HepG2 (cell line): Measurements from ENCODE around the gene ABHD15. TPM values are rescaled to one million over a fixed set of nuclear protein-coding genes. Genes with fewer than 3 reads are reported as not detected.

Experiments
- ATAC-seq: fragments of 200-7000 bp; cut with Tn5 transposase; 3 replicates; pipeline ENCODE4 v1.9.1; 2020; ENCODE audit warnings: mild to moderate bottlenecking, moderate library complexity
- BruUV-seq: library from RNA; stranded (reverse); fragments of 400-500 nt; replicated peaks from 2 replicates; lab custom pipeline; 2021; lab: Mats Ljungman, UMichigan
- CTCF ChIA-PET: fragments of 300-600 bp; formaldehyde crosslinking; extraction: SDS; loops from one replicate; lab custom pipeline; 2021; ENCODE audit warnings: low total read pairs, inconsistent platforms, low intra/inter-chr PET ratio; lab: Yijun Ruan, JAX
- POLR2A ChIA-PET: fragments of 350-600 bp; sonication (Branson Sonifier 250); formaldehyde crosslinking; loops from one replicate; lab custom pipeline; 2020; ENCODE audit warnings: antibody characterized with exemption, inconsistent platforms; lab: Yijun Ruan, JAX
- DNase-seq: peaks from one replicate; pipeline ENCODE4 v3.0.0-alpha.2; 2015; ENCODE audit warnings: low spot score
- FAIRE-seq: peaks from 3 replicates; lab custom pipeline; 2011; peaks lifted over from hg19 to GRCh38; lab: Jason Lieb, UNC
- H2AFZ ChIP-seq: one replicate; pipeline ENCODE4 v1.6.1; 2011; ENCODE audit warnings: low read length, inconsistent platforms
- H3K27ac ChIP-seq: fragments of 300-600 bp; 3 replicates; pipeline ENCODE4 v1.8.0; 2011; ENCODE audit warnings: mixed run types, mild to moderate bottlenecking, mixed read lengths, low read length, inconsistent platforms; ENCODE audit not compliant: insufficient read depth; ENCODE audit errors: extremely low read length
- H3K27me3 ChIP-seq, 2 experiments: fragments of 200-600 bp in 1 of 2; 2 replicates in 1 of 2; 3 replicates in 1 of 2; pipeline versions ENCODE4 v1.6.0 to v1.8.0; 2011; ENCODE audit warnings: low read length in 2 of 2, mild to moderate bottlenecking in 2 of 2, moderate library complexity in 2 of 2, inconsistent platforms in 1 of 2; ENCODE audit not compliant: insufficient read depth in 2 of 2, control insufficient read depth in 1 of 2
- H3K36me3 ChIP-seq, 2 experiments: fragments of 200-600 bp in 1 of 2; replicated peaks in 1 of 2; 2 replicates in 1 of 2; 3 replicates in 1 of 2; pipeline versions ENCODE4 v1.5.1 to v1.8.0; 2011; ENCODE audit warnings: low read length in 2 of 2, inconsistent platforms in 1 of 2; ENCODE audit not compliant: insufficient read depth in 2 of 2, control insufficient read depth in 1 of 2
- H3K4me1 ChIP-seq: 2 replicates; pipeline ENCODE4 v1.5.1; 2012; ENCODE audit warnings: low read length, inconsistent platforms; ENCODE audit not compliant: insufficient read depth
- H3K4me2 ChIP-seq: 2 replicates; pipeline ENCODE4 v1.6.0; 2011; ENCODE audit warnings: low read depth, low read length, inconsistent platforms
- H3K4me3 ChIP-seq, 3 experiments: fragments of 200-600 bp in 1 of 3; sonication (generic), shearing (Covaris generic) in 1 of 3; replicated peaks in 1 of 3; 2 replicates each; pipeline ENCODE4 v1.5.1; 2011 to 2016; ENCODE audit warnings: low read length in 3 of 3, inconsistent platforms in 2 of 3, low read depth in 2 of 3, mild to moderate bottlenecking in 2 of 3, control low read depth in 1 of 3, mixed read lengths in 1 of 3; ENCODE audit not compliant: insufficient read depth in 1 of 3
- H3K79me2 ChIP-seq: one replicate; pipeline ENCODE4 v1.6.1; 2011; ENCODE audit warnings: low read length, inconsistent platforms; ENCODE audit not compliant: insufficient read depth
- H3K9ac ChIP-seq: 2 replicates; pipeline ENCODE4 v1.6.0; 2011; ENCODE audit warnings: mild to moderate bottlenecking, low read depth, low read length, inconsistent platforms; ENCODE audit not compliant: insufficient read depth
- H3K9me3 ChIP-seq: 2 replicates; pipeline ENCODE4 v1.5.1; 2012; ENCODE audit warnings: mild to moderate bottlenecking, low read length
- H4K20me1 ChIP-seq: 2 replicates; pipeline ENCODE4 v1.6.0; 2011; ENCODE audit warnings: inconsistent platforms, mild to moderate bottlenecking, low read length, moderate library complexity; ENCODE audit not compliant: insufficient read depth
- TGIF2 ChIP-seq: IDR thresholded peaks from 2 replicates; pipeline ENCODE4 v1.6.1; 2016; ENCODE audit warnings: control low read depth, missing compliant biosample characterization
- ZMAT3 ChIP-seq: sonication (generic); formaldehyde crosslinking; conservative IDR thresholded peaks from 2 replicates; pipeline ENCODE4 v1.7.0; 2021; ENCODE audit warnings: missing genetic modification reagents
- WGBS: methylation state at CpG from one replicate; pipeline ENCODE4 v1.1.6; 2017; ENCODE audit warnings: low lambda C conversion rate; 5-methylcytosine and 5-hydroxymethylcytosine counted together
- in situ Hi-C: cut with HindIII; loops from 2 replicates; pipeline ENCODE4 v1.10.0; 2017; ENCODE audit warnings: low pct_unique_long_range_greater_than_20kb; ENCODE audit not compliant: extremely low pct_ligation_motif_present
- intact Hi-C: fragments of 100-400 bp; cut with micrococcal nuclease; formaldehyde crosslinking; loops from one replicate; pipeline ENCODE4 v1.10.0; 2022; ENCODE audit not compliant: unreplicated experiment
- polyA plus RNA-seq, 8 experiments: library from polyadenylated mRNA; depleted of rRNA in 3 of 8; stranded (reverse) in 7 of 8; unstranded in 1 of 8; fragments of >200 nt; fragmentation: Illumina TruSeq in 4 of 8; extraction: Trizol in 4 of 8; gene quantifications; 2 replicates each; pipeline versions ENCODE4 v1.2.1 to v1.2.3, GENCODE V29; 2011 to 2016; ENCODE audit warnings: low read depth in 4 of 8, missing spikeins in 1 of 8, mixed read lengths in 1 of 8; ENCODE audit not compliant: insufficient read depth in 1 of 8
- total RNA-seq, 5 experiments: library from RNA; depleted of rRNA; stranded (reverse); fragments of >200 nt; fragmentation: Illumina TruSeq; extraction: Trizol; gene quantifications; 2 replicates each; pipeline ENCODE4 v1.2.3, GENCODE V29; 2016; ENCODE audit warnings: low read depth in 1 of 5
- TF ChIP-seq, protein P1 (sequence below): IDR thresholded peaks from 2 replicates; pipeline ENCODE4 v1.6.1; 2012; ENCODE audit warnings: low read length, improper control_type of control experiment
- TF ChIP-seq, protein P2 (sequence below): sonication (generic); formaldehyde crosslinking; IDR thresholded peaks from 2 replicates; pipeline ENCODE4 v1.4.0; 2020; ENCODE audit warnings: missing genetic modification reagents
- TF ChIP-seq, protein P3 (sequence below): sonication (generic); formaldehyde crosslinking; IDR thresholded peaks from 2 replicates; pipeline ENCODE4 v1.4.0; 2020; ENCODE audit warnings: missing genetic modification reagents, borderline replicate concordance

ABHD15 gene
- total and polyA plus RNA-seq, 2 of the 13 experiments (the other 11 are each of a cell fraction or from before 2014, with no cell fraction given) = 2.4 to 7.7 TPM

DNA sequence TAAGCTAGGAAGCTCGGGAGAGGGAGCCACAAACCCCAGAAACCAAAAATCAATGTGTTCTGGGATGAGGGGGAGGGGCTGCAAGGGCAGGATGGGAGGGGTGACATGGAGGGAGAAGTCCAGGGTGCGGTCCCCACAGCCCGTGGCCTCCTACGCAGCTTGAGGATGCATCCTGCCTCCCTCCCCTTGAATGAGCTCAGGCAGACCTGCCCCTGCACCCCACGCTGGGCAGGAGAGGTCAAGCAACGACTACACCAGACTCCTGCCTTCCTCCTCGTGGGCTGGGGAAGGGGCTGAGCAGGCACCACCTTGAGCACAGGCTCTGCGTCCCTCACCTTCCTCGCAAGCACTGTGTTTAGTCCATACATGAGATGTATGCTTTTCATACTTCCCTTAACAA, 30.0 kb upstream of the ABHD15 start:
- TF ChIP-seq, protein P1, sequence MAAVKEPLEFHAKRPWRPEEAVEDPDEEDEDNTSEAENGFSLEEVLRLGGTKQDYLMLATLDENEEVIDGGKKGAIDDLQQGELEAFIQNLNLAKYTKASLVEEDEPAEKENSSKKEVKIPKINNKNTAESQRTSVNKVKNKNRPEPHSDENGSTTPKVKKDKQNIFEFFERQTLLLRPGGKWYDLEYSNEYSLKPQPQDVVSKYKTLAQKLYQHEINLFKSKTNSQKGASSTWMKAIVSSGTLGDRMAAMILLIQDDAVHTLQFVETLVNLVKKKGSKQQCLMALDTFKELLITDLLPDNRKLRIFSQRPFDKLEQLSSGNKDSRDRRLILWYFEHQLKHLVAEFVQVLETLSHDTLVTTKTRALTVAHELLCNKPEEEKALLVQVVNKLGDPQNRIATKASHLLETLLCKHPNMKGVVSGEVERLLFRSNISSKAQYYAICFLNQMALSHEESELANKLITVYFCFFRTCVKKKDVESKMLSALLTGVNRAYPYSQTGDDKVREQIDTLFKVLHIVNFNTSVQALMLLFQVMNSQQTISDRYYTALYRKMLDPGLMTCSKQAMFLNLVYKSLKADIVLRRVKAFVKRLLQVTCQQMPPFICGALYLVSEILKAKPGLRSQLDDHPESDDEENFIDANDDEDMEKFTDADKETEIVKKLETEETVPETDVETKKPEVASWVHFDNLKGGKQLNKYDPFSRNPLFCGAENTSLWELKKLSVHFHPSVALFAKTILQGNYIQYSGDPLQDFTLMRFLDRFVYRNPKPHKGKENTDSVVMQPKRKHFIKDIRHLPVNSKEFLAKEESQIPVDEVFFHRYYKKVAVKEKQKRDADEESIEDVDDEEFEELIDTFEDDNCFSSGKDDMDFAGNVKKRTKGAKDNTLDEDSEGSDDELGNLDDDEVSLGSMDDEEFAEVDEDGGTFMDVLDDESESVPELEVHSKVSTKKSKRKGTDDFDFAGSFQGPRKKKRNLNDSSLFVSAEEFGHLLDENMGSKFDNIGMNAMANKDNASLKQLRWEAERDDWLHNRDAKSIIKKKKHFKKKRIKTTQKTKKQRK = no peak
- no peak for TF ChIP-seq TGIF2 (CRISPR knock-in tag)
- no peak for TF ChIP-seq ZMAT3 (CRISPR knock-in tag)
- TF ChIP-seq, protein P2, sequence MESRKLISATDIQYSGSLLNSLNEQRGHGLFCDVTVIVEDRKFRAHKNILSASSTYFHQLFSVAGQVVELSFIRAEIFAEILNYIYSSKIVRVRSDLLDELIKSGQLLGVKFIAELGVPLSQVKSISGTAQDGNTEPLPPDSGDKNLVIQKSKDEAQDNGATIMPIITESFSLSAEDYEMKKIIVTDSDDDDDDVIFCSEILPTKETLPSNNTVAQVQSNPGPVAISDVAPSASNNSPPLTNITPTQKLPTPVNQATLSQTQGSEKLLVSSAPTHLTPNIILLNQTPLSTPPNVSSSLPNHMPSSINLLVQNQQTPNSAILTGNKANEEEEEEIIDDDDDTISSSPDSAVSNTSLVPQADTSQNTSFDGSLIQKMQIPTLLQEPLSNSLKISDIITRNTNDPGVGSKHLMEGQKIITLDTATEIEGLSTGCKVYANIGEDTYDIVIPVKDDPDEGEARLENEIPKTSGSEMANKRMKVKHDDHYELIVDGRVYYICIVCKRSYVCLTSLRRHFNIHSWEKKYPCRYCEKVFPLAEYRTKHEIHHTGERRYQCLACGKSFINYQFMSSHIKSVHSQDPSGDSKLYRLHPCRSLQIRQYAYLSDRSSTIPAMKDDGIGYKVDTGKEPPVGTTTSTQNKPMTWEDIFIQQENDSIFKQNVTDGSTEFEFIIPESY (CRISPR knock-in tag) = no peak
- TF ChIP-seq, protein P3, sequence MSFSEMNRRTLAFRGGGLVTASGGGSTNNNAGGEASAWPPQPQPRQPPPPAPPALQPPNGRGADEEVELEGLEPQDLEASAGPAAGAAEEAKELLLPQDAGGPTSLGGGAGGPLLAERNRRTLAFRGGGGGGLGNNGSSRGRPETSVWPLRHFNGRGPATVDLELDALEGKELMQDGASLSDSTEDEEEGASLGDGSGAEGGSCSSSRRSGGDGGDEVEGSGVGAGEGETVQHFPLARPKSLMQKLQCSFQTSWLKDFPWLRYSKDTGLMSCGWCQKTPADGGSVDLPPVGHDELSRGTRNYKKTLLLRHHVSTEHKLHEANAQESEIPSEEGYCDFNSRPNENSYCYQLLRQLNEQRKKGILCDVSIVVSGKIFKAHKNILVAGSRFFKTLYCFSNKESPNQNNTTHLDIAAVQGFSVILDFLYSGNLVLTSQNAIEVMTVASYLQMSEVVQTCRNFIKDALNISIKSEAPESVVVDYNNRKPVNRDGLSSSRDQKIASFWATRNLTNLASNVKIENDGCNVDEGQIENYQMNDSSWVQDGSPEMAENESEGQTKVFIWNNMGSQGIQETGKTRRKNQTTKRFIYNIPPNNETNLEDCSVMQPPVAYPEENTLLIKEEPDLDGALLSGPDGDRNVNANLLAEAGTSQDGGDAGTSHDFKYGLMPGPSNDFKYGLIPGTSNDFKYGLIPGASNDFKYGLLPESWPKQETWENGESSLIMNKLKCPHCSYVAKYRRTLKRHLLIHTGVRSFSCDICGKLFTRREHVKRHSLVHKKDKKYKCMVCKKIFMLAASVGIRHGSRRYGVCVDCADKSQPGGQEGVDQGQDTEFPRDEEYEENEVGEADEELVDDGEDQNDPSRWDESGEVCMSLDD (CRISPR knock-in tag) = no peak
- 36% methylated on average over 4 of the region's 9 CpGs for WGBS
- Histone ChIP-seq H3K36me3 (no peaks in the 10 kb centered on the region), H3K4me2 (no peak overlapping the region), H3K9me3 (no peaks in the 10 kb centered on the region), H4K20me1 (no peaks in the 10 kb centered on the region), H2AFZ (no peak overlapping the region), H3K4me3 (no peak overlapping the region), H3K27ac (no peak overlapping the region), H3K79me2 (no peaks in the 10 kb centered on the region), H3K27me3 (peaks cover 3 to 33% of the 10 kb centered on the region in 2 experiments; a peak in 3 of 5 replicates), H3K9ac (no peak overlapping the region), H3K4me1 (peaks cover 51% of the 10 kb centered on the region)
- BruUV-seq = no TSS peak
- ChIA-PET POLR2A (no interaction called here), CTCF (no interaction called here)
- ATAC-seq (no peak), DNase-seq (no peak), FAIRE-seq (no peak)
- intact Hi-C loops = loop anchor here (10.0 kb wide), 1 partner anchor 222 kb away; no protein-coding TSS in a partner anchor
- in situ Hi-C loops = no loop called here
